ENCODE results near the gene EML4.
A peak's percentile ranks its signal among the peaks of the same experiment; 100 is the strongest.

The EML4 gene

GRCh38 chr2:42364658-42365057 is 195.5 kb downstream of the EML4 start:
- peaks cover 27% of the 10 kb centered on the region for H3K27me3 Mint-ChIP-seq (ENCODE audit: low read depth, poor library complexity)
- no peak for DNase-seq
- H3K27ac Mint-ChIP-seq, result no peak overlapping the region
- H3K36me3 Mint-ChIP-seq (ENCODE audit: low read depth), result no peaks in the 10 kb centered on the region
- peaks cover 92% of the 10 kb centered on the region for H3K4me1 Mint-ChIP-seq
- peak overlapping the region; percentile 35 for H3K4me3 Mint-ChIP-seq
- no peak for TF ChIP-seq CTCF (IDR thresholded peaks at IDR 0.05)
- H3K9me3 Mint-ChIP-seq, result no peaks in the 10 kb centered on the region

- Mint-ChIP-seq H3K4me1 (peaks cover 98% of the 10 kb centered on the region), H3K27me3 (ENCODE audit: low read depth, poor library complexity) (peaks cover 30% of the 10 kb centered on the region), H3K4me3 (no peak overlapping the region), H3K27ac (peak overlapping the region; percentile 84), H3K36me3 (ENCODE audit: low read depth) (no peaks in the 10 kb centered on the region), H3K9me3 (no peaks in the 10 kb centered on the region)
- no peak for TF ChIP-seq CTCF (IDR thresholded peaks at IDR 0.05)
- DNase-seq, result no peak
These were observed 197.3 kb downstream of the EML4 start for GRCh38 chr2:42366411-42366810.

GRCh38 chr2:42367835-42368234 is 198.7 kb downstream of the EML4 start:
- Mint-ChIP-seq H3K4me1 (peaks cover 99% of the 10 kb centered on the region), H3K4me3 (peak overlapping the region; percentile 71), H3K9me3 (no peaks in the 10 kb centered on the region), H3K27me3 (ENCODE audit: low read depth, poor library complexity) (peaks cover 30% of the 10 kb centered on the region), H3K36me3 (ENCODE audit: low read depth) (no peaks in the 10 kb centered on the region), H3K27ac (peak overlapping the region; percentile 97)
- no peak for TF ChIP-seq CTCF (IDR thresholded peaks at IDR 0.05)
- DNase-seq, result peak; percentile 24

GRCh38 chr2:42368817-42369531 is 199.8 kb downstream of the EML4 start:
- Mint-ChIP-seq H3K27ac (peak overlapping the region; percentile 97), H3K27me3 (ENCODE audit: low read depth, poor library complexity) (peaks cover 23% of the 10 kb centered on the region), H3K4me1 (peaks cover 88% of the 10 kb centered on the region), H3K36me3 (ENCODE audit: low read depth) (no peaks in the 10 kb centered on the region), H3K4me3 (peak overlapping the region; percentile 68), H3K9me3 (no peaks in the 10 kb centered on the region)
- no peak for TF ChIP-seq CTCF (IDR thresholded peaks at IDR 0.05)
- no peak for DNase-seq

- H3K4me3 Mint-ChIP-seq, result peak overlapping the region; percentile 59
- H3K27ac Mint-ChIP-seq, result peak overlapping the region; percentile 97
- no peaks in the 10 kb centered on the region for H3K36me3 Mint-ChIP-seq (ENCODE audit: low read depth)
- TF ChIP-seq CTCF (IDR thresholded peaks at IDR 0.05), result no peak
- peaks cover 86% of the 10 kb centered on the region for H3K4me1 Mint-ChIP-seq
- DNase-seq, result peak; percentile 52
- no peaks in the 10 kb centered on the region for H3K9me3 Mint-ChIP-seq
- H3K27me3 Mint-ChIP-seq (ENCODE audit: low read depth, poor library complexity), result peaks cover 27% of the 10 kb centered on the region
These were observed 200.5 kb downstream of the EML4 start for GRCh38 chr2:42369532-42370229.
